PFSK-1 (cell line): ENCODE measurements around the gene PCSK6.

Experiments used
- FOXP2 ChIP-seq: optimal IDR thresholded peaks from 2 replicates; pipeline ENCODE3; 2011; ENCODE audit warnings: borderline replicate concordance, control low read depth, inconsistent platforms; ENCODE audit not compliant: insufficient read depth; ENCODE audit errors: extremely low read length, extremely low read depth
- POLR2AphosphoS5 ChIP-seq: IDR thresholded peaks from 2 replicates; pipeline ENCODE4 v1.6.1; 2012; ENCODE audit warnings: low read depth, mild to moderate bottlenecking, control low read depth, low read length, moderate library complexity
- REST ChIP-seq, 2 experiments: IDR thresholded peaks; 2 replicates each; pipeline versions ENCODE4 v1.6.1 to v1.8.0; 2011 to 2012; ENCODE audit warnings: low read depth in 2 of 2, low read length in 2 of 2, control low read depth in 1 of 2, inconsistent platforms in 1 of 2, mild to moderate bottlenecking in 1 of 2, moderate library complexity in 1 of 2; ENCODE audit not compliant: insufficient read depth in 1 of 2
- SIN3A ChIP-seq: IDR thresholded peaks from 2 replicates; pipeline ENCODE4 v1.6.1; 2012; ENCODE audit warnings: mild to moderate bottlenecking, low read length, moderate library complexity, borderline replicate concordance; ENCODE audit not compliant: insufficient read depth
- TAF1 ChIP-seq: IDR thresholded peaks from 2 replicates; pipeline ENCODE4 v1.6.1; 2012; ENCODE audit warnings: low read length, control low read depth, borderline replicate concordance; ENCODE audit not compliant: insufficient read depth

Gene PCSK6

GRCh38 chr15:101388046-101388445, 101.5 kb downstream of the PCSK6 start:
- no peak for TF ChIP-seq TAF1
- no peak for TF ChIP-seq REST (IDR thresholded peaks at IDR 0.05; ENCODE audit: insufficient read depth in 1 of 2, low read depth in 2 of 2, low read length in 2 of 2)
- no peak for TF ChIP-seq SIN3A

GRCh38 chr15:101387574-101387973, 101.9 kb downstream of the PCSK6 start:
- TF ChIP-seq FOXP2 (no peak), REST (IDR thresholded peaks at IDR 0.05; ENCODE audit: insufficient read depth in 1 of 2, low read depth in 2 of 2, low read length in 2 of 2) (no peak), SIN3A (no peak), TAF1 (no peak), POLR2AphosphoS5 (no peak)

GRCh38 chr15:101386967-101387366, 102.5 kb downstream of the PCSK6 start:
- TF ChIP-seq REST (IDR thresholded peaks at IDR 0.05; ENCODE audit: insufficient read depth in 1 of 2, low read depth in 2 of 2, low read length in 2 of 2) = no peak
- TF ChIP-seq FOXP2 = no peak
- TF ChIP-seq POLR2AphosphoS5 = no peak
- no peak for TF ChIP-seq SIN3A
- TF ChIP-seq TAF1 = no peak

- TF ChIP-seq SIN3A = no peak
- TF ChIP-seq POLR2AphosphoS5 = no peak
- no peak for TF ChIP-seq REST (IDR thresholded peaks at IDR 0.05; ENCODE audit: insufficient read depth in 1 of 2, low read depth in 2 of 2, low read length in 2 of 2)
- TF ChIP-seq FOXP2 = no peak
- no peak for TF ChIP-seq TAF1
Measured at GRCh38 chr15:101386006-101386405, 103.5 kb downstream of the PCSK6 start.

GRCh38 chr15:101384276-101384675, 105.2 kb downstream of the PCSK6 start:
- TF ChIP-seq FOXP2 (no peak), REST (IDR thresholded peaks at IDR 0.05; ENCODE audit: insufficient read depth in 1 of 2, low read depth in 2 of 2, low read length in 2 of 2) (no peak), POLR2AphosphoS5 (no peak), SIN3A (no peak), TAF1 (no peak)
